SK-N-SH treated with all-trans-retinoic acid at 6 μM for 48 hours (cell line): ENCODE results near the gene ATP8A2.

Source experiments
- BACH2 ChIP-seq: fragments of 250-450 bp; sonication (Bioruptor Pico); IDR thresholded peaks from 2 replicates; pipeline ENCODE4 v1.9.0; 2021; ENCODE audit warnings: mild to moderate bottlenecking, borderline replicate concordance
- CSRNP3 ChIP-seq: fragments of 250-450 bp; sonication (Bioruptor Pico); IDR thresholded peaks from 2 replicates; pipeline ENCODE4 v1.5.1; 2021; ENCODE audit warnings: mild to moderate bottlenecking, moderate library complexity
- ESRRG ChIP-seq: fragments of 250-450 bp; sonication (Bioruptor Pico); IDR thresholded peaks from 2 replicates; pipeline ENCODE4 v1.6.1; 2021; ENCODE audit warnings: mild to moderate bottlenecking
- ISL1 ChIP-seq: fragments of 250-450 bp; sonication (Bioruptor Pico); IDR thresholded peaks from 2 replicates; pipeline ENCODE4 v2.1.2; 2022; ENCODE audit warnings: mild to moderate bottlenecking, moderate library complexity
- OSR1 ChIP-seq: fragments of 250-450 bp; sonication (Bioruptor Pico); IDR thresholded peaks from 2 replicates; pipeline ENCODE4 v1.8.0; 2022; ENCODE audit warnings: moderate library complexity, mild to moderate bottlenecking, inconsistent platforms
- PATZ1 ChIP-seq: fragments of 250-450 bp; sonication (Bioruptor Pico); IDR thresholded peaks from 2 replicates; pipeline ENCODE4 v1.8.0; 2020; ENCODE audit warnings: mild to moderate bottlenecking, moderate library complexity, borderline replicate concordance
- RARB ChIP-seq: fragments of 250-450 bp; sonication (Bioruptor Pico); IDR thresholded peaks from 2 replicates; pipeline ENCODE4 v1.8.0; 2021; ENCODE audit warnings: mild to moderate bottlenecking, moderate library complexity
- SNAI2 ChIP-seq: fragments of 250-450 bp; sonication (Bioruptor Pico); IDR thresholded peaks from 2 replicates; pipeline ENCODE4 v1.5.0; 2020; ENCODE audit warnings: mild to moderate bottlenecking, moderate library complexity
- TOX ChIP-seq: fragments of 250-450 bp; sonication (Bioruptor Pico); IDR thresholded peaks from 2 replicates; pipeline ENCODE4 v1.8.0; 2021; ENCODE audit warnings: mild to moderate bottlenecking, moderate library complexity, borderline replicate concordance
- ZC3H10 ChIP-seq: fragments of 250-450 bp; sonication (Bioruptor Pico); IDR thresholded peaks from 2 replicates; pipeline ENCODE4 v1.5.1; 2021; ENCODE audit warnings: mild to moderate bottlenecking, moderate library complexity
- ZFP30 ChIP-seq: fragments of 450-650 bp; formaldehyde crosslinking; IDR thresholded peaks from 2 replicates; pipeline ENCODE4 v1.5.0; 2022; ENCODE audit warnings: mild to moderate bottlenecking, moderate library complexity
- ZNF565 ChIP-seq: fragments of 450-650 bp; formaldehyde crosslinking; conservative IDR thresholded peaks from 2 replicates; pipeline ENCODE4 v1.5.0; 2020; ENCODE audit warnings: low read depth, mild to moderate bottlenecking, moderate library complexity
- ZNF8 ChIP-seq: fragments of 450-650 bp; formaldehyde crosslinking; IDR thresholded peaks from 2 replicates; pipeline ENCODE4 v1.5.0; 2020; ENCODE audit warnings: mild to moderate bottlenecking, moderate library complexity

DNA sequence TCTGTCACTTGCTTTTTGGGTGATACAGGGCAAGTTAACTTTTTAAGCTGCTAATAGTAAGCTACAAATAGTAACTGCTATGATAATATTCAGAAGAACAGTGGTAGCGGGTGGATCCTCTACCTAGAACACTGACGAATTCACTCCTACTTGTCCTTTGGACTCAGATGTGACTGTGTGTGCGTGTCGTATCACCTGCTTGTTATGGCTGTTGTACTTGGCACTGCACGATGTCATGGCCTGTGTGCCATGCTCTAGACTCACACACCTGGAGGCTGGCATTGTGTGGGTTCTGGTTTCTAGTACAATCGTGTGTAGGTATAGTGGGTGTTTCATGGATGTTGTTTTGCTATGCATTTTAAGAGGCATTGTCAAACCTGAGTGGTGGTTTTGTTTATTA is 130.8 kb downstream of the ATP8A2 start:
- TF ChIP-seq RARB = no peak
- no peak for TF ChIP-seq ZFP30 (CRISPR knock-in tag)
- TF ChIP-seq ZNF565 (CRISPR knock-in tag) = no peak
- TF ChIP-seq OSR1 (CRISPR knock-in tag) = no peak
- TF ChIP-seq TOX (CRISPR knock-in tag) = no peak
- TF ChIP-seq ESRRG = no peak
- no peak for TF ChIP-seq ZC3H10 (CRISPR knock-in tag)
- TF ChIP-seq ISL1 = no peak
- TF ChIP-seq PATZ1 (CRISPR knock-in tag) = no peak
- TF ChIP-seq ZNF8 (CRISPR knock-in tag) = no peak
- TF ChIP-seq CSRNP3 = no peak
- no peak for TF ChIP-seq BACH2 (CRISPR knock-in tag)
- no peak for TF ChIP-seq SNAI2
